Left renal cortex interstitium (tissue), 4 donors: Measurements from ENCODE around the gene CNTNAP2. TPM values are rescaled to one million over a fixed set of nuclear protein-coding genes. Genes with fewer than 3 reads are reported as not detected.
"Not testable (repeated sequence)": the region's sequence is repeated elsewhere in the genome, so short reads cannot be mapped to it uniquely, and the experiment has no call there.

ENCODE experiments used
- DNase-seq, 4 donors: peaks; one replicate each; pipeline ENCODE4 v3.0.0-alpha.2; 2013; ENCODE audit warnings: low read depth in 4 of 4, low spot score in 2 of 4, missing footprints in 1 of 4
- polyA plus RNA-seq, 4 donors: library from polyadenylated mRNA; unstranded; fragments of 120-200 nt; gene quantifications; one replicate each; pipeline ENCODE4 v1.2.1, GENCODE V29; 2013; ENCODE audit not compliant: insufficient read length in 4 of 4

The CNTNAP2 gene
- polyA plus RNA-seq, 4 donors = 22.3 to 27.6 (median 27.1) TPM

DNA sequence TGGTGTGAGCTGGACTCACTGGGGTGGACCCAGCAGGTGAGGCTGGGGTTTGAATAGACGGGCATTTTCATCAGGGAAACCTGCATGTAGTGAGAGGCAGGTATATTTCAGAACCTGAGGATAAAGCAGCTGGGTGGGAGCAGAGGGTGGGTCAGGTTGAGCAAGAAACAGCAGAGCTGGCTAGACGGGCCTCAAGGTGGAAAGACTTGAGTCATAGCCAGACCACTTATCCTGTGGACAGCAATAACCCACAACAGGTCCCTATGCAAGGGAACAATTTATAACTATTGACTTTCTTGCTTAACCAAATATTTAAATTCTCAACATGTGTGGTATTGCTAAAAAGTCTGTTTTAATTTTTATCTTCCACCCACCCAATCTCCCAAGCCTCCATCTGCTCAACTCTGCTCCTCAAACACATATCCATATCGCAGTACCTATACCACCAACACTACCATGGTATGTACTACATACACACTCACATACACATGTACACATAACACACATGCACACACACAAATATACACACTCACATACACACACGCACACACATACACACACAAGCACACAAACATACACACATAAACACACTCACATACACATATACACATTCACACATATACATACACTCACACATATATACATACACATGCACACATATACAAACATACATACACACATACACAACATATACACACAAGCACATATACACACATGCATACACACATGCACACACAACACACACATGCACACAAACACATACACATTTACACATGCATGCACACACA lies 2345.0 kb downstream of the CNTNAP2 start:
- DNase-seq = no peak

DNA sequence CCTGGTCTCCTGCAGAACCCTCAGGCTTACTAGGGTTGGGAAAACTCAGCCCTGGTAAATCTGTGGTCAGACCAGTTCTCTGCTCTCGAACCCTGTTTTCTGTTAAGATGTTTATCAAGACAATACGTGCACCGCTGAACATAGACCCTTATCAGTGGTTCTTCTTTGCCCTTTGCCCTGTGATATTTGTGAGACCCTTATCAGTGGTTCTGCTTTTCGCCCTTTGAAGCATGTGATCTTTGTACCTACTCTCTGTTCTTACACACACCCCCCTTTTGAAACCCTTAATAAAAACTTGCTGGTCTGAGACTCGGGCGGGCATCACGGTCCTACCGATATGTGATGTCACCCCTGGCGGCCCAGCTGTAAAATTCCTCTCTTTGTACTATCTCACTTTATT lies 2346.2 kb downstream of the CNTNAP2 start:
- DNase-seq = not testable (repeated sequence)

DNA sequence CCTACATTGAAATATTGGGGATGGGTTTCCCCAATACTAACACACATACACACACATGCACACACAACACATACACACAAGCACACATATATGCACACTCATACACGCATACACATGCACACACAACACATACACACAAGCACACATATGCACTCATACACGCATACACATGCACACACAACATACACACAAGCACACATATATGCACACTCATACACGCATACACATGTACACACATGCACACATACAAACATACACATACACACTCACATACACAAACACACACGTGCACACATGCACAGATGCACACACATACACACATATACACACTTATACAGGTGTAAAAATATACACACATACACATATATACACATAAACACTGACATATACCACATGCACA lies 2346.6 kb downstream of the CNTNAP2 start:
- no peak for DNase-seq

GRCh38 chr7:148464947-148465346 lies 2348.3 kb downstream of the CNTNAP2 start:
- no peak for DNase-seq

- not testable (repeated sequence) for DNase-seq
Measured at GRCh38 chr7:148465441-148465840, 2348.8 kb downstream of the CNTNAP2 start.

- no peak for DNase-seq
Measured at GRCh38 chr7:148466120-148466519, 2349.5 kb downstream of the CNTNAP2 start.

DNA sequence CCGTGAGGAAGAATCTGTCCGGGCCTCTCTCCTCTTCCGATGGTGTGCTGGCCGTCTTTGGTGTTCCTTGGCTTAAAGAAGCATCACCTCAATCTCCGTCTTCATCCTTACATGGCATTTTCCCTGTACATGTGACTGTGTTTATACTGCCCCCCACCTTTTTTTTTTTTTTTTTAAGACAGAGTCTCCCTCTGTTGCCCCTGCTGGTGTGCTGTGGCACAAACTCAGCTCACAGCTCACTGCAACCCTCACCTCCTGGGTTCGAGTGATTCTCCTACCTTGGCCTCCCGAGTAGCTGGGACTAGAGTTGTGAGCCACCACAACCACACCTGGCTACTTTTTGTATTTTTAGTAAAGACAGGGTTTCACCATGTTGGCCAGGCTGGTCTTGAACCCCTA lies 2352.1 kb downstream of the CNTNAP2 start:
- no peak for DNase-seq
